ENCODE data around the gene RIMBP2.

RIMBP2 gene

GRCh38 chr12:130438243-130438620 is 277.9 kb downstream of the RIMBP2 start (continued):
- TF ChIP-seq PRDM10 (tag by site-specific recombination; IDR thresholded peaks at IDR 0.05) (no peak), ZNF239 (tag by site-specific recombination; IDR thresholded peaks at IDR 0.05) (no peak)

- no peak for TF ChIP-seq ZFP41 (tag by site-specific recombination; IDR thresholded peaks at IDR 0.05; ENCODE audit: borderline replicate concordance)
- Histone ChIP-seq H3K4me3 (ENCODE audit: low read depth, low read length) (no peak overlapping the region), H3K9me3 (ENCODE audit: control insufficient read depth, insufficient read depth, low read depth, low read length) (no peaks in the 10 kb centered on the region), H3K4me1 (ENCODE audit: control insufficient read depth, insufficient read depth, low read length) (no peaks in the 10 kb centered on the region), H3K27ac (ENCODE audit: extremely low read depth, low read depth, low read length) (no peak overlapping the region), H3K36me3 (ENCODE audit: control insufficient read depth in 2 of 2, insufficient read depth in 1 of 2, low read length in 2 of 2) (no peaks in the 10 kb centered on the region)
- POLR2A ChIA-PET: no interaction called here
- CTCF ChIA-PET: interaction anchor here (0.5 kb wide), 1 partner anchor 453 kb away, joined by 3 read pairs; no protein-coding TSS in a partner anchor
Measured at GRCh38 chr12:130437555-130438242, 278.4 kb downstream of the RIMBP2 start.

DNA sequence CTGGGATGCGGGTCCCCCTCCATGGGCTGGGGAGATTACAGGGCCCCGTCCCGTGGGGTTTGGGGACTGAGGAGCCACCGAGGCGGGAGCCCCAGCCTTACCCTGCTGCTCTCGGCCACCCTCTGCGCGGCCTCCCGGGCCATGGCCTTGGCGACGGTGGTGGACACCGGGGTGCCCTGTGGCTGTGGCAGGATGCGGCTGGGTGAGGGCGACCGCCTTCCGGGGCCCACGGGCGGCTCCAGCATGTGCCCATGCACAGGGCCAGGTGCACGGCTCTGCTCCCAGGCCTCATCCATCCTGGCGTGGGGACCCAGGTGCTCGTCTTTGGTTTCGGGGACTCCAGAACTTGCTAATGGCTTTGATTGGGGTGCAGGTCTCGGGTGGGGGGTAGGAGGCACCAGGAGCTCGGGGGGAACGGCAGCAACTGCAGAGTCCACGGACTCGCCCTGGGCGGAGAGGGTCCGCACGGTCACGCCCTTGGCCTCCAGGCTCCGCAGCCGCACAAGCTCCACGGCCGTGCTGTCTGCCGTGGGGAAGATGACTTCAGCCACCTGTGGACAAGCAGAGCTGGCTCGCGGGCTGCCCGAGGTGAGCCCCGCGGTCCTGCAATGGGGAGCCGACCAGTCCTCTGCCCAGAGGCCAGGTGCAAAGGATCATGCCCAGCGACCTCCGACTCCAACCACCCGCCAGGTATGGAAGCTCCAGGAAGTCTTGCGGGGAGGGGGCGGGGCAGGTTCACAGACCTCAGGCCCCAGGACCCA is 279.2 kb downstream of the RIMBP2 start:
- H3K36me3 ChIP-seq (ENCODE audit: control insufficient read depth in 2 of 2, insufficient read depth in 1 of 2, low read length in 2 of 2): no peaks in the 10 kb centered on the region

More for the DNA sequence above, 279.2 kb downstream of the RIMBP2 start:
- ChIA-PET POLR2A (no interaction called here), CTCF (no interaction called here)
- Histone ChIP-seq H3K9me3 (ENCODE audit: control insufficient read depth, insufficient read depth, low read depth, low read length) (no peaks in the 10 kb centered on the region), H3K4me1 (ENCODE audit: control insufficient read depth, insufficient read depth, low read length) (no peaks in the 10 kb centered on the region), H3K27ac (ENCODE audit: extremely low read depth, low read depth, low read length) (no peak overlapping the region), H3K4me3 (ENCODE audit: low read depth, low read length) (no peak overlapping the region)
- no peak for TF ChIP-seq ZNF555 (tag by site-specific recombination; conservative IDR thresholded peaks at IDR 0.05)
- TF ChIP-seq ZNF645 (tag by site-specific recombination; IDR thresholded peaks at IDR 0.05): no peak
- no peak for TF ChIP-seq ZNF624 (tag by site-specific recombination; IDR thresholded peaks at IDR 0.05)
- TF ChIP-seq OSR2 (tag by site-specific recombination; IDR thresholded peaks at IDR 0.05): no peak
- TF ChIP-seq REPIN1 (tag by site-specific recombination; IDR thresholded peaks at IDR 0.05; ENCODE audit: low read depth): no peak
- TF ChIP-seq, protein P1, sequence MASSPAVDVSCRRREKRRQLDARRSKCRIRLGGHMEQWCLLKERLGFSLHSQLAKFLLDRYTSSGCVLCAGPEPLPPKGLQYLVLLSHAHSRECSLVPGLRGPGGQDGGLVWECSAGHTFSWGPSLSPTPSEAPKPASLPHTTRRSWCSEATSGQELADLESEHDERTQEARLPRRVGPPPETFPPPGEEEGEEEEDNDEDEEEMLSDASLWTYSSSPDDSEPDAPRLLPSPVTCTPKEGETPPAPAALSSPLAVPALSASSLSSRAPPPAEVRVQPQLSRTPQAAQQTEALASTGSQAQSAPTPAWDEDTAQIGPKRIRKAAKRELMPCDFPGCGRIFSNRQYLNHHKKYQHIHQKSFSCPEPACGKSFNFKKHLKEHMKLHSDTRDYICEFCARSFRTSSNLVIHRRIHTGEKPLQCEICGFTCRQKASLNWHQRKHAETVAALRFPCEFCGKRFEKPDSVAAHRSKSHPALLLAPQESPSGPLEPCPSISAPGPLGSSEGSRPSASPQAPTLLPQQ (tag by site-specific recombination; IDR thresholded peaks at IDR 0.05): no peak
- no peak for TF ChIP-seq PRDM6 (tag by site-specific recombination; IDR thresholded peaks at IDR 0.05)
- no peak for TF ChIP-seq ELK4 (IDR thresholded peaks at IDR 0.05; ENCODE audit: borderline replicate concordance, low read depth, low read length)
- no peak for TF ChIP-seq ZBTB17 (tag by site-specific recombination; IDR thresholded peaks at IDR 0.05)
- no peak for TF ChIP-seq GFI1B (tag by site-specific recombination; IDR thresholded peaks at IDR 0.05)
- TF ChIP-seq ZNF112 (tag by site-specific recombination; IDR thresholded peaks at IDR 0.05): no peak
- no peak for TF ChIP-seq SCRT2 (tag by site-specific recombination; IDR thresholded peaks at IDR 0.05)
- no peak for TF ChIP-seq ZNF76 (tag by site-specific recombination; IDR thresholded peaks at IDR 0.05; ENCODE audit: borderline replicate concordance, low read depth)

All from HEK293 (cell line).